HEK293T (cell line): ENCODE data around the gene CEBPG.

Experiments
- CTCF ChIA-PET: fragments of 350-600 bp; formaldehyde crosslinking; extraction: SDS; loops from one replicate; lab custom pipeline; 2021; ENCODE audit warnings: antibody characterized with exemption, inconsistent platforms; lab: Yijun Ruan, JAX
- POLR2A ChIA-PET: fragments of 350-600 bp; formaldehyde crosslinking; extraction: SDS; loops from one replicate; lab custom pipeline; 2020; ENCODE audit warnings: antibody characterized with exemption, inconsistent platforms; lab: Yijun Ruan, JAX
- DNase-seq: peaks from one replicate; pipeline ENCODE4 v3.0.0; 2012; ENCODE audit warnings: mixed read lengths; ENCODE audit errors: extremely low spot score
- ARNT ChIP-seq: fragments of 450-650 bp; IDR thresholded peaks from 2 replicates; pipeline ENCODE4 v1.6.1; 2017; ENCODE audit warnings: mild to moderate bottlenecking
- BHLHE40 ChIP-seq: fragments of 450-650 bp; IDR thresholded peaks from 2 replicates; pipeline ENCODE4 v1.6.1; 2016; ENCODE audit warnings: mild to moderate bottlenecking, moderate library complexity, borderline replicate concordance
- CTBP1 ChIP-seq: fragments of 450-650 bp; IDR thresholded peaks from 2 replicates; pipeline ENCODE4 v1.6.1; 2016; ENCODE audit warnings: borderline replicate concordance
- ELF4 ChIP-seq: fragments of 450-650 bp; IDR thresholded peaks from 2 replicates; pipeline ENCODE4 v1.6.1; 2017; ENCODE audit warnings: antibody characterized with exemption
- FOXA1 ChIP-seq: fragments of 450-650 bp; IDR thresholded peaks from 2 replicates; pipeline ENCODE4 v1.6.1; 2016; ENCODE audit warnings: mild to moderate bottlenecking
- FOXK2 ChIP-seq: fragments of 450-650 bp; IDR thresholded peaks from 2 replicates; pipeline ENCODE4 v1.6.1; 2016; ENCODE audit warnings: mild to moderate bottlenecking
- FOXM1 ChIP-seq: fragments of 450-650 bp; IDR thresholded peaks from 2 replicates; pipeline ENCODE4 v1.6.1; 2017; ENCODE audit warnings: mild to moderate bottlenecking, borderline replicate concordance
- HDGF ChIP-seq: fragments of 450-650 bp; IDR thresholded peaks from 2 replicates; pipeline ENCODE4 v1.6.1; 2017; ENCODE audit warnings: antibody characterized with exemption, borderline replicate concordance
- L3MBTL2 ChIP-seq: fragments of 450-650 bp; conservative IDR thresholded peaks from 2 replicates; pipeline ENCODE4 v1.6.1; 2016; ENCODE audit warnings: mild to moderate bottlenecking
- LEF1 ChIP-seq: fragments of 450-650 bp; IDR thresholded peaks from 2 replicates; pipeline ENCODE4 v1.6.1; 2017; ENCODE audit warnings: mild to moderate bottlenecking, borderline replicate concordance
- NFRKB ChIP-seq: fragments of 450-650 bp; IDR thresholded peaks from 2 replicates; pipeline ENCODE4 v1.6.1; 2016; ENCODE audit warnings: mild to moderate bottlenecking, moderate library complexity
- PKNOX1 ChIP-seq: fragments of 450-650 bp; IDR thresholded peaks from 2 replicates; pipeline ENCODE4 v1.6.1; 2016
- SP1 ChIP-seq: fragments of 450-650 bp; IDR thresholded peaks from 2 replicates; pipeline ENCODE4 v1.6.1; 2017
- SUZ12 ChIP-seq: fragments of 450-650 bp; IDR thresholded peaks from 2 replicates; pipeline ENCODE4 v1.6.1; 2016; ENCODE audit warnings: mild to moderate bottlenecking
- TARDBP ChIP-seq: fragments of 450-650 bp; IDR thresholded peaks from 2 replicates; pipeline ENCODE4 v1.6.1; 2016
- ZNF384 ChIP-seq: fragments of 450-650 bp; IDR thresholded peaks from 2 replicates; pipeline ENCODE4 v1.6.1; 2016

The CEBPG gene

DNA sequence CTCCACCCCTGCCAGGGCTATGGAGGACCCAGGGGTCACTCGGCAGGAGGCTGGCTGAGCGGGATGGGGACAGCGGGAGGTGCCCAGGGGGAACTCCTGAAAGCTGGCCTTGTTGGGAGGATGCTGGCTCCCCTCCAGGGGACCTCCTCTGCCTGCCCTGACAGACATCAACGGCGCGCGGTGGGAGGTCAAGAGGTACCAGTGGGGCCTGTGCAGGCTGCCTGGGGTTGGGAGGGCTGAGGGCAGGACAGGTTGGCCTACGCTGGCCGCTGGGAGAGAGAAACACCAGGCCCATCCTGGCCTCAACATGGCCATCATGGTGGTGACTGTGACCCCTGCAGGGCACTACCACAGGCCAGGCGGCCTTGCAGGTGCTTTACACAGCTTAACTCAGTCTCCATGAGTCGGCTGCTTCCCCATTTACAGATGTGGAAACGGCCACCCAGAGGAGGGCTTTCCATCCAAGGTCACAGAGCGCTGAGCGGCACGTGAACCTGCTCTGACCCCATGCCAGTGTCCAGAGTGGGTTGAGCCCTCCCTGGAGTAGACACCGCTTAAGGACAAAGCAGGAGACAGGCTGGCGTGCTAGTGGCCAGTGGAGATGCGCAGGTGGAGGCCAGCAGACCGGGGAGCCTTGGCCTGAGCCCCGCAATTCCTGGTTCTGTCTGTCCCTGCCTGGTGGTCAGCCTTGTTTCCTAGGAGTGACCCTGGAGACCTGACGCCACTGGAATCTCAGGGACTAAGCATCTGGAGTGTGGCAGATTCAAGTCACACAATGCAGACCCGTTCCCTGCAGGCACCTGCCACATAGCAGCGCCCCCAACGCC lies 27.6 kb downstream of the CEBPG start:
- ChIA-PET POLR2A (no interaction called here), CTCF (no interaction called here)
- DNase-seq, result no peak
- TF ChIP-seq CTBP1 (no peak), FOXK2 (no peak), HDGF (no peak), SP1 (no peak), FOXM1 (no peak), TARDBP (no peak), LEF1 (no peak), ELF4 (no peak), L3MBTL2 (no peak), NFRKB (no peak)

DNA sequence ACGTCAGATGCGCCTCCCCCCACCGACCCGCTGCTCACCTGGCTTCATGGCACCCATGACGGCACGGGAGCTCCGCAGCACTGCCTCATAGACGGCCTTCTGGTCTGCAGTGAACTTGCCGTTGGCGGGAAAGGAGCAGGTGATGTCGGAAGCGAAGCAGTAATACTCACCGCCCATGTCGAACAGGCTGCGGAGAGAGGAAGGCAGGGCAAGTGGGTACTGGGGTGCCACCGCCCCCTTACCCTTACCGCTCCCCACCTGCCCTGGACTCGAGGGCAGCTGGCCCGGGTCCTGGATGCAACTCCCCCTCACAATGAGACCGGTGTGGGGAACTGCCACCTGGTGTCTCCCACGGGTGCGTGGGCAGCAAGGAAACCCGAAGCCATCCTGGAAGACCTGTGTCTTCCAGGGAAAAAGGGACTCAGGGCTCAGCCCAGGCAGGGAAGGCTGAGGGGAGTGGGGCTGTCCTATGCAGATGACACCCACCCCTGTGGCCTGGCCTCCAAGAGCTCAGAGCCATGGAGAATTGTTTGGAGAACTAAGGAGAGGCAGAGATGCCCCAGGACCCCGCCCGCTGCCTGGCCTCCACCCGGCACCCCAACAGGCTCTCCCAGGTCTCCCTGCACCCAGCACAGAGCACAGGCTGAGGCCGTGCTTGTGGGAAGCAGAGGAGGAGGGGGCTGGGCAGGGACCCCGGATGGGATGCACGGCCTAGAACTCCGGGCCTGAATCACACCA lies 28.3 kb downstream of the CEBPG start:
- no peak for DNase-seq
- ChIA-PET POLR2A (no interaction called here), CTCF (no interaction called here)
- TF ChIP-seq NFRKB (no peak), FOXK2 (no peak), LEF1 (no peak), FOXA1 (no peak), SUZ12 (no peak), HDGF (no peak), SP1 (no peak)

DNA sequence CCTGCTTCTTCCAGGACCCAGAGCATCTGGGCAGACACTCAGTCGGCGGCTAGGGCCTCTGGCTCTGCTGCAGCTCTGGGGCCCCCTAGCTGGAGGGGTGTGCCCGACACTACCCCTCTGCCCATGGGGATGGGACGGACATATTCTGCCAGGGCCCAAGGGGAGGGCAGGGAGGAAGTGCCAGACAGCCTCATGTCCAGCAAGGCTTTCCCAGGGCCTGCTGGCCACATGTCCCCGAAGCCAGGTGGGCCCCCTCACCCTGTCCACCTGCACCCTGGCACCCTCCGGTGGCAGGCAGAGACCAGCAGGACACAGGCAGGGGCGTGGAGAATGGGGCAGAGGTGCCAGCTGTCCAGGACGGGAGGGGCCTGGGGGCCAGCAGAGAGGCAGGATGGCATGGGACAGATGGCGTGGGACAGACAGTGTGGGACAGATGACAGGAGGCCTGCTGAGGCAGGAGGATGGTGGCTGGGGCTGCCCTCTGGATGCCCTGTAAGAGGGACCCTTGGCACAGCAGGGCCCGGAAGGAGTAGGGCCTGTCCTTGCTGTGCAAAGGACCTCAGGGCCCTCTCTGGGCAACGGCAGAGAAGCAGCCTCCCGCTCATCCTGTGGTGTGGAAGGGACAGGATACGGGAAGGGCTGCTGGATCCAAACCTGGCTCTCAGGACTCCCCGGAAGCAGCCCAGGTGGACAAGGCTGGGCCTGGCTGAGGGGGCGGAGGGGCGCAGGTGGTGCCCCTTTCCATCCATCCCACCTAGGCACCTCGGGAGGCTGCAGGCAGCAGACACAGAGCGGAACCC lies 29.1 kb downstream of the CEBPG start:
- ChIA-PET CTCF (no interaction called here), POLR2A (no interaction called here)
- no peak for DNase-seq
- TF ChIP-seq FOXK2, result no peak
- no peak for TF ChIP-seq ARNT
- no peak for TF ChIP-seq ZNF384
- no peak for TF ChIP-seq SP1
- TF ChIP-seq FOXA1, result no peak
- TF ChIP-seq NFRKB, result no peak
- no peak for TF ChIP-seq PKNOX1
- no peak for TF ChIP-seq SUZ12
- no peak for TF ChIP-seq ELF4
- TF ChIP-seq FOXM1, result no peak
- TF ChIP-seq CTBP1, result no peak
- TF ChIP-seq BHLHE40, result no peak

DNA sequence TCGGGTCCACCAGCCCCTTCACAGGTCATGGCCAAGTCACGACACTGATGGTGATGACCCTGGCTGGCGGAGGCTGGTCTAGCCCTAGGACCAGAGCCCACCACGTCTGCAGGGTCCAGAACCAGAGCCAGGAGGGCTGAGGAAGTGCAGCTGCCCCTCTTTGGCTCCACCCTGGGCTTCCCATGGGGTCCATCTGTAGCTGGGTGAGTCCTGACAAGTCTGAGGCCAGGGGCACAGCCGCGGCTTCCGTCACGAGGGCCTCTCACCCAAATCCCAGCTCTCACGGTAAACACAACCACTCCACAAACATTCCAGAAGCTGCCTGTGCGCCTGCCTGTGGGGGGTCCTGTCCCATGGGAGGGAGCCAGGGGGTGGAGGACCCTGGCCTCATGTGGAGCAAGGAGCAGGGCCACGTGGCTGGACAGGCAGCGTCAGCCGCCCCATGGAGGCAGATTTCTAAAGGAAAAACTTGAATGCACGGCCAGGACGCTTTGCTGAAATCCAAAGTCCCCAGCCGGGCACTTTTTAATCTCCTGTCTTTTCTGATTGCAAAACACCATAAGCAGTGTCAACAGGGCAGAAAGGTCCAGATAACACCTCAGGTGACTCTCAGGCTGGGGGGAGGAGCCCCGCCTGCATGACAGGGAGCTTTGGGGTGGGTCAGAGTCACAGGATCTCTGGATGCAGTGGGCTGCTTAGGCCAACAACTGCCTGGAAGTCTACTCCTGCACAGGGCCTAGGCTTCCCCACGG lies 29.9 kb downstream of the CEBPG start:
- TF ChIP-seq ARNT (no peak), NFRKB (no peak), HDGF (no peak), L3MBTL2 (no peak), TARDBP (no peak), PKNOX1 (no peak), ZNF384 (no peak), FOXK2 (no peak), FOXM1 (no peak), LEF1 (no peak), FOXA1 (no peak), ELF4 (no peak), BHLHE40 (no peak), CTBP1 (no peak), SUZ12 (no peak), SP1 (no peak)
- POLR2A ChIA-PET, result no interaction called here

DNA sequence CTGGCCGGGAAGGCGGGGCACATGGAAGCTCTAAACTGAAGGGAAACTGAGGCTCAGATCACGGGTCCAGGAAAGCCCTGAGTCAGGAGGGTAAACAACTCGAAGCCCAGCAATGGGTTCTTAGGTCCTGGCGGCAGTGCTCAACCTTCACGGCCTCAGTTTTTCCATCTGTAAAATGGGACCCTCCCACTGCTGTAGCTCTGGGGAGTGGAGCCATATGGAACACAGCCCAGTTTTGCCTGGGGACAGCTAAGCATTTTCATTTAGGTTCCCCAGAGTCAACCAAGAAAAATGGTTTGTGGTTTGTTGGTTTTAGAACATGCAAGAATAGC lies 30.4 kb downstream of the CEBPG start:
- DNase-seq, result no peak
- no peak for TF ChIP-seq SP1
- no peak for TF ChIP-seq BHLHE40
- TF ChIP-seq FOXK2, result no peak
- no peak for TF ChIP-seq TARDBP
- TF ChIP-seq ELF4, result no peak
- TF ChIP-seq PKNOX1, result no peak
- TF ChIP-seq CTBP1, result no peak
- no peak for TF ChIP-seq NFRKB
- no peak for TF ChIP-seq L3MBTL2
- TF ChIP-seq FOXA1, result no peak
- TF ChIP-seq SUZ12, result no peak
- TF ChIP-seq LEF1, result no peak
- TF ChIP-seq ARNT, result no peak
- POLR2A ChIA-PET, result no interaction called here
- CTCF ChIA-PET, result interaction anchor here (0.6 to 3.4 kb wide), 5 partner anchors 133 to 784 kb away, joined by 3 to 10 read pairs (median 3); no protein-coding TSS in a partner anchor

More for the DNA sequence above, 29.9 kb downstream of the CEBPG start:
- CTCF ChIA-PET, result interaction anchor here (0.6 to 0.9 kb wide), 4 partner anchors 133 to 784 kb away, joined by 3 to 6 read pairs (median 3); no protein-coding TSS in a partner anchor
- no peak for DNase-seq
